Epithelial cell of proximal tubule (primary cell): ENCODE measurements around the gene LTBP3. TPM values are rescaled to one million over a fixed set of nuclear protein-coding genes. Genes with fewer than 3 reads are reported as not detected.

ENCODE experiments used
- DNase-seq: peaks from one replicate; pipeline ENCODE4 v3.0.0-alpha.2; 2011; ENCODE audit warnings: low read depth
- H3K4me3 ChIP-seq: 2 replicates; pipeline ENCODE4 v1.5.1; 2011; ENCODE audit warnings: low read depth, mild to moderate bottlenecking, low read length
- CTCF ChIP-seq: conservative IDR thresholded peaks from 2 replicates; pipeline ENCODE4 v1.5.1; 2012; ENCODE audit warnings: low read depth, mild to moderate bottlenecking, low read length
- total RNA-seq: library from RNA; depleted of rRNA; stranded (reverse); fragments of >200 nt; gene quantifications from 2 replicates; pipeline ENCODE4 v1.2.3, GENCODE V29; 2015

LTBP3 gene
- total RNA-seq, 1 donor from 2014 or later = 102 TPM

- TF ChIP-seq CTCF = no peak
- H3K4me3 ChIP-seq = peak overlapping the region; percentile 47
- DNase-seq = no peak
Measured at GRCh38 chr11:65574811-65575567, 16.8 kb upstream of the LTBP3 start.

- peak overlapping the region; percentile 84 for H3K4me3 ChIP-seq
- peak; percentile 56 for TF ChIP-seq CTCF
- DNase-seq = no peak
Measured at GRCh38 chr11:65574109-65574810, 16.1 kb upstream of the LTBP3 start.

GRCh38 chr11:65573391-65574079 is 15.4 kb upstream of the LTBP3 start:
- H3K4me3 ChIP-seq = peak overlapping the region; percentile 84
- no peak for DNase-seq
- no peak for TF ChIP-seq CTCF

GRCh38 chr11:65572356-65573051 is 14.3 kb upstream of the LTBP3 start, which contains the start of gene FAM89B:
TSS of gene FAM89B (plus strand) at chr11:65572538. CDS start at chr11:65572670, 132 bp downstream.
- peak within 1 kb of the TSS; percentile 84 for H3K4me3 ChIP-seq
- TF ChIP-seq CTCF = no peak
- no peak for DNase-seq

DNA sequence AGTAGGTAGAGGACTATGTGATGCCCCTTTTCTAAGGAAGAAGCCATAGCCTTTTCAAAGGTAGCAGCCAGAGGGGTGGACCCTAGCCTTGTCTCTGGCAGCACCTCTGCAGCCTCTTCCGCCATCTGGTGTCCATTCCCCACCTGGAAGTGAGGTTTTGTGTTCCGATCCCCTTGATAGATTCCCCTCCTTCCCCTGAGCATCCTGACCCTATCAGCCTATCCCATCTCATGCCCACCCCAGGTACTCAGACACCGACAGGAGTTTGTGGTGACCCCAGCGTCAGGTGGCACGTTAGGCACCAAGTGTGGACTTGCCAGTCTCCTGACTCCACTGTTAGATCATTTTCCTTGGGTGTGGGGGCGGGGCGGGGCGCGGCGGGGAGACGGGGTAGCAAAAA is 13.8 kb upstream of the LTBP3 start:
- TF ChIP-seq CTCF = peak; percentile 67
- peak overlapping the region; percentile 84 for H3K4me3 ChIP-seq
- DNase-seq = no peak

- TF ChIP-seq CTCF = no peak
- peak overlapping the region; percentile 84 for H3K4me3 ChIP-seq
- DNase-seq = no peak
Measured at GRCh38 chr11:65571420-65571819, 13.3 kb upstream of the LTBP3 start.
